Progenitor cell of endocrine pancreas (in vitro differentiated cells): Measurements from ENCODE around the gene ZNF888. TPM values are rescaled to one million over a fixed set of nuclear protein-coding genes. Genes with fewer than 3 reads are reported as not detected.

Source experiments
- DNase-seq: peaks from one replicate; pipeline ENCODE4 v3.0.0; 2021; ENCODE audit warnings: low spot score; ENCODE audit not compliant: unreplicated experiment
- H3K27ac Mint-ChIP-seq: 2 replicates; pipeline ENCODE4 v1.8.0; 2021; ENCODE audit warnings: mild to moderate bottlenecking, moderate library complexity, mixed read lengths
- H3K27me3 Mint-ChIP-seq: 2 replicates; pipeline ENCODE4 v1.8.0; 2021; ENCODE audit warnings: mixed read lengths
- H3K36me3 Mint-ChIP-seq: 2 replicates; pipeline ENCODE4 v1.8.0; 2022; ENCODE audit warnings: mixed read lengths; ENCODE audit not compliant: insufficient read depth
- H3K4me1 Mint-ChIP-seq: 2 replicates; pipeline ENCODE4 v1.8.0; 2021; ENCODE audit warnings: low read depth, mixed read lengths
- H3K4me3 Mint-ChIP-seq: 2 replicates; pipeline ENCODE4 v1.8.0; 2021; ENCODE audit warnings: low read depth, mild to moderate bottlenecking, moderate library complexity, mixed read lengths
- H3K9me3 Mint-ChIP-seq: 2 replicates; pipeline ENCODE4 v1.8.0; 2021; ENCODE audit warnings: low read depth, mixed read lengths
- CTCF ChIP-seq: fragments of 200-600 bp; sonication (generic); IDR thresholded peaks from one replicate; pipeline ENCODE4 v1.5.0; 2021; ENCODE audit warnings: antibody characterized with exemption, mild to moderate bottlenecking; ENCODE audit not compliant: unreplicated experiment
- long read RNA-seq: library from polyadenylated mRNA; unstranded; transcript quantifications from one replicate; pipeline ENCODE4 v2.0.0, GENCODE V29; 2020
- total RNA-seq: library from RNA; stranded (reverse); gene quantifications from 2 replicates; pipeline ENCODE4 v1.2.1, GENCODE V29; 2021

Gene ZNF888
- total RNA-seq = 16.0 and 16.8 TPM in 2 replicates
- long read RNA-seq, partial matches to known transcripts = 0 of 4 reads
- long read RNA-seq, other reads (novel, unspliced or antisense) = 4 of 4 reads

- Mint-ChIP-seq H3K36me3 (peaks cover 17% of the 10 kb centered on the region), H3K4me3 (peak within 1 kb of the TSS; percentile 90), H3K27ac (peak within 1 kb of the TSS; percentile 98), H3K27me3 (no peaks in the 10 kb centered on the region), H3K9me3 (no peaks in the 10 kb centered on the region), H3K4me1 (peaks cover 26% of the 10 kb centered on the region)
- DNase-seq = peak; percentile 85
- TF ChIP-seq CTCF = no peak
These were observed at the start of gene ZNF888 for GRCh38 chr19:52922841-52923777. Gene ZNF888, minus strand, starts transcription at chr19:52923428. Its CDS starts 5,555 bp downstream, at chr19:52917873.

GRCh38 chr19:52967772-52968171 is 44.5 kb upstream of the ZNF888 start:
- Mint-ChIP-seq H3K9me3 (peaks cover 10% of the 10 kb centered on the region), H3K27me3 (no peaks in the 10 kb centered on the region), H3K4me1 (peaks cover 12% of the 10 kb centered on the region), H3K4me3 (no peak overlapping the region), H3K27ac (no peak overlapping the region), H3K36me3 (peaks cover 39% of the 10 kb centered on the region)
- DNase-seq = no peak
- no peak for TF ChIP-seq CTCF

- H3K27ac Mint-ChIP-seq = peak overlapping the region; percentile 98
- H3K9me3 Mint-ChIP-seq = peaks cover 19% of the 10 kb centered on the region
- peaks cover 44% of the 10 kb centered on the region for H3K36me3 Mint-ChIP-seq
- H3K4me3 Mint-ChIP-seq = peak overlapping the region; percentile 95
- no peak for TF ChIP-seq CTCF
- DNase-seq = no peak
- H3K4me1 Mint-ChIP-seq = peaks cover 20% of the 10 kb centered on the region
- no peaks in the 10 kb centered on the region for H3K27me3 Mint-ChIP-seq
These were observed 40.0 kb upstream of the ZNF888 start for GRCh38 chr19:52963247-52963618.

- Mint-ChIP-seq H3K4me3 (peak within 1 kb of the TSS; percentile 95), H3K27me3 (no peaks in the 10 kb centered on the region), H3K9me3 (peaks cover 21% of the 10 kb centered on the region), H3K4me1 (peaks cover 20% of the 10 kb centered on the region), H3K27ac (peak within 1 kb of the TSS; percentile 98), H3K36me3 (peaks cover 45% of the 10 kb centered on the region)
- no peak for TF ChIP-seq CTCF
- peak; percentile 98 for DNase-seq
These were observed 39.4 kb upstream of the ZNF888 start, which contains the start of gene ZNF816 for GRCh38 chr19:52962394-52963246. Gene ZNF816, minus strand, starts transcription at chr19:52962881. Its CDS starts 6,792 bp downstream, at chr19:52956089.

GRCh38 chr19:52961981-52962380 is 38.8 kb upstream of the ZNF888 start:
- Mint-ChIP-seq H3K9me3 (peaks cover 25% of the 10 kb centered on the region), H3K4me1 (peaks cover 20% of the 10 kb centered on the region), H3K4me3 (peak overlapping the region; percentile 95), H3K27ac (peak overlapping the region; percentile 98), H3K27me3 (no peaks in the 10 kb centered on the region), H3K36me3 (peaks cover 45% of the 10 kb centered on the region)
- no peak for TF ChIP-seq CTCF
- no peak for DNase-seq
